ENCODE results near the gene DCAF4. TPM values are rescaled to one million over a fixed set of nuclear protein-coding genes. Genes with fewer than 3 reads are reported as not detected.
"Not testable (repeated sequence)": the region's sequence is repeated elsewhere in the genome, so short reads cannot be mapped to it uniquely, and the experiment has no call there.

DCAF4 gene
- total RNA-seq, 1 donor from 2014 or later: 6.4 TPM

DNA sequence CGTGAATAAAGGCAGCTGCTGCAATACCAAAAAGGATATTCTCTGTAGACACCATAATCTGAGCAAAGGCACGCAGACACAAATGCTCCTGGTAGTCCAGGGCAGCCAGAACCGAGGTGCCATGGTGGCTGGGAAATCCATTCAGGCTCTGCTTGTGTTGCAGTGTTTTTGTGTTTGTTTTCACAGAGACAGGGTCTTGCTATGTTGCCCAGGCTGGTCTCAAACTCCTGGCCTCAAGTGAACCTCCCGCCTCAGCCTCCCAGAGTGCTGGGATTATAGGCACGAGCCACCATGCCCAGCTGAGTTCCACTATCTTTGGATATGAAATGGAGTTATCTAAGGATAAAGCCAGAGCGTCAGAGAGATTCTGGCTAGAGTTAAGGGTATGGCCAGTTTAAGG is 39.8 kb downstream of the DCAF4 start:
- ATAC-seq: no peak

GRCh38 chr14:72968316-72968715 is 42.1 kb downstream of the DCAF4 start:
- DNase-seq (ENCODE audit: low spot score) (no peak), ATAC-seq (no peak)

More for the DNA sequence above, 39.8 kb downstream of the DCAF4 start:
- DNase-seq (ENCODE audit: low spot score): no peak

DNA sequence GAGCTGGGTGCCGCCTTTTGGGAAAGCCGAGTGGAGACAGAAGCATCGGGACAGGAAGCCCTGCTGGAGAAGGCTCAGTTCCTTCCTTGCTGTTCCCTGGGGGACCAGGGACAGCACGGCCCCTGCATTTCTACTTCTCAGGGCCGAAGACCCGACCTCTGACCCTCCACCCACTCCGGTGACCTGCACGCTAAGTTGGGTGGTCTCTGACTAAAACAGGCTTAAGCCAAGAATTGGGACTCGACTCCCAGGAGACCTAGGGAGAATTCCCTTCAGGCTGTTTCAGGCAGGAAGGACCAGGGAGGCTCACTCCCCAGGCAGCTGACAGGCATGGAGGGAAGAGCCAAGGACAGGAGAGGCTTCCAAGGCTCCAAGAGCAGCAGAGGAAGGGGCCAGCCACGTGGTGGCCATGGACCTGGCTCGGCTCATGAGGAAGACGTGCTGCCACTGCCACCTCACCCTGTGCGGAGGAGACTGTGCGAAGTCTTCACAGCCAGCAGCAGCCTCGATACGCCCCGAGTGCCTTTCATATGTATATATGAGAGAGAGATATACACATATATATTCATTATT is 43.9 kb downstream of the DCAF4 start:
- DNase-seq (ENCODE audit: low spot score) (no peak), ATAC-seq (no peak)

GRCh38 chr14:72970824-72971434 is 44.7 kb downstream of the DCAF4 start:
- DNase-seq (ENCODE audit: low spot score) (no peak), ATAC-seq (no peak)

GRCh38 chr14:72974661-72975060 is 48.4 kb downstream of the DCAF4 start:
- DNase-seq (ENCODE audit: low spot score) (no peak), ATAC-seq (no peak)

- no peak for ATAC-seq
- no peak for DNase-seq (ENCODE audit: low spot score)
These were observed 49.5 kb downstream of the DCAF4 start for GRCh38 chr14:72975770-72976169.

DNA sequence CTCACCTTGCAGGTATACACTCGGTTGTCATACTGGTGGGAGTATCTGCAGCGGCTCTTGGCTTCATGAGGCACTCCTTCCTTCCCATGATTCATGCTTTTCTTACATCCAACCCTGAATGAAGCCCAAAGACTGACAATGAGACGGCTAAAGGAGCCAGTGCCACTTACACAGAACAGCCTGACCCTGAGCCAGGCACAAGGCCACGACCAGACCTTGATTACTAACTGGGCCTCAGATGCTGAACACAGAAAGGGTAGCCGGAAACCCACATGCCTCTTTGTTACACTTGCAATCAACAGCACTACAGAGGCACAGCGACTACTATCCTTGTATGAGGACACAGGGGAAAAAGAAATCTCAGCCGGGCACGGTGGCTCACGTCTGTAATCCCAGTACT is 52.6 kb downstream of the DCAF4 start:
- DNase-seq (ENCODE audit: low spot score): no peak
- no peak for ATAC-seq

GRCh38 chr14:72980863-72981262 is 54.6 kb downstream of the DCAF4 start:
- DNase-seq (ENCODE audit: low spot score): no peak

DNA sequence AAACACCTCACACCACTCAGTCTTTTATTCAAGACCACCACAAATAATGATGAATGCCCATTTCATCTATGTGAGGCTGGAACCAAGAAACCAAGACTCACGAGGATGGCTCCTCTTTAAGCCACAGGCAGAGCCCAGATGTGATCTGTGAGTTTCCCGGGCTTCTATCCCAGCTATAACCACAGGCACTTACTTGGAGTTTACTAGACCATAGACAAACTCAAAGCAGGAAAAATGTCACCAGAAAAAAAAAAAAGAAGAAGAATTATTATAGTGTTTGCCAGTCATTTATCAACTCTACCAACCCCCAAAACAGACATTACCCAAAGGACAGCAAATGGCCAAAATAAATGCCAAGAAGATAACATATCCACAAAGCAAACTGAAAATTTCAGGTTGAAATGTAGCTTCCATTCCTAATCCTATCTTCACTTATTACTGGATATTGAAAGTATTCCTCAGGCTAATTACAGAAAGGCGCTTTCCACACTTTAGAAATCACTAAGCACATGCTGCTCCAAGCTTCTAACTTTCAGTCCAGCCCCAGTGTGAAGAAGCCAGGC is 56.0 kb downstream of the DCAF4 start:
- ATAC-seq (peak; percentile 59), DNase-seq (ENCODE audit: low spot score) (no peak)

More at GRCh38 chr14:72980863-72981262, 54.6 kb downstream of the DCAF4 start:
- no peak for ATAC-seq

- no peak for DNase-seq (ENCODE audit: low spot score)
These were observed 60.0 kb downstream of the DCAF4 start for GRCh38 chr14:72986214-72986613.

GRCh38 chr14:72986857-72987256 is 60.6 kb downstream of the DCAF4 start:
- no peak for ATAC-seq

More at GRCh38 chr14:72986214-72986613, 60.0 kb downstream of the DCAF4 start:
- ATAC-seq: no peak

GRCh38 chr14:72990171-72990570 is 63.9 kb downstream of the DCAF4 start:
- no peak for DNase-seq (ENCODE audit: low spot score)
- no peak for ATAC-seq

More at GRCh38 chr14:72986857-72987256, 60.6 kb downstream of the DCAF4 start:
- no peak for DNase-seq (ENCODE audit: low spot score)

GRCh38 chr14:72996916-72997315 is 70.7 kb downstream of the DCAF4 start:
- DNase-seq (ENCODE audit: low spot score) (no peak), ATAC-seq (no peak)

DNA sequence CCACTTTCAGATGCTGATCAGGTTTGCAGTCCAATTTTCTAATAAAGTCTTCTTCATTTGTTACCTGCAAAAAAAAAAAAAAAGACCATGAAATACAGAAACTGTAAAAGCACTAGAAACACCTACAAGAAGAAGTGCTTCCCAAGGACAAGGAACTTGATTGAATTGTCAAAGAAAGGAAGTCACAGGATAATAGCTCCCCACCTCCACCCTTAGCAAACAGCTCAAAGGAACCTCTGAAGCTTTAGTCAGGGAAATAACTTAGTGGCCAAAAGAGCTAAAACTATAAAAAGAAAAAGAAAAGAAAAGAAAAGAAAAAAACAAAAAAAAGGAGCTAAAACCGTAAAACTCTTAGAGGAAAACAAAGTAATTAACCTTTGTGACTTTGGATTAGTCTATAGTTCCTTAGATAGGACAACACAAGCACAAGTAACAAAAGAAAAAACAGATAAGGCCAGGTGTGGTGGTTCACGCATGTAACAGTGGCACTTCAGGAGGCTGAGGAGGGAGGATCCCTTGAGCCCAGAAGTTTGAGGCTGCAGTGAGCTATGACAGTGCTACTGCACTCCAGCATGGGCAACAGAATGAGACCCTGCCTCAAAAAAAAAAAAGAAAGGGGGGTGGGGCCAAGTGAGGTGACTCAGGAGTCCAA is 72.1 kb downstream of the DCAF4 start:
- ATAC-seq: no peak
- DNase-seq (ENCODE audit: low spot score): no peak

- no peak for ATAC-seq
- DNase-seq (ENCODE audit: low spot score): no peak
These were observed 73.1 kb downstream of the DCAF4 start for GRCh38 chr14:72999316-72999715.

- no peak for ATAC-seq
- no peak for DNase-seq (ENCODE audit: low spot score)
These were observed 73.8 kb downstream of the DCAF4 start for GRCh38 chr14:73000073-73000472.

GRCh38 chr14:73003681-73004080 is 77.4 kb downstream of the DCAF4 start:
- ATAC-seq (no peak), DNase-seq (ENCODE audit: low spot score) (no peak)

DNA sequence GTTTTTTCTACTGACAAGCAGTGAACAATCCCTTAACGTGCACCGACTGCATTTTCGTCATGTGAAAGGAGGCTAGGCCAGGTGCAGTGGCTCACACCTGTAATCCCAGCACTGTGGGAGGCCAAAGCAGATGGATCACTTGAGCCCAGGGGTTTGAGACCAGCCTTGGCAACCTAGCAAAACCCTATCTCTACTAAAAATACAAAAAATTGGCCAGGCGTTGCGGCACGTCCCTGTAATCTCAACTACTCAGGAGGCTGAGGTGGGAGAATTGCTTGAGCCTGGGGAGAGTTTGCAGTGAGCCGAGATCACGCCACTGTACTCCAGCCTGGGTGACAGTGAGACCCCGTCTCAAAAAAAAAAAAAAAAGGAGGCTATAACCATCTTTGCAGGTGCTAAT is 78.4 kb downstream of the DCAF4 start:
- ATAC-seq; DNase-seq (ENCODE audit: low spot score): not testable (repeated sequence)

GRCh38 chr14:73007835-73008234 is 81.6 kb downstream of the DCAF4 start:
- ATAC-seq (peak; percentile 80), DNase-seq (ENCODE audit: low spot score) (no peak)

GRCh38 chr14:73008501-73008900 is 82.2 kb downstream of the DCAF4 start:
- DNase-seq (ENCODE audit: low spot score) (no peak), ATAC-seq (no peak)

All from left lobe of liver (tissue), 2 donors.